GM12878 (cell line): ENCODE data around the gene MIXL1. TPM values are rescaled to one million over a fixed set of nuclear protein-coding genes. Genes with fewer than 3 reads are reported as not detected.

Experiments
- ATAC-seq: fragments of 200-7000 bp; cut with Tn5 transposase; 3 replicates; pipeline ENCODE4 v1.9.1; 2020; ENCODE audit warnings: mild to moderate bottlenecking, moderate library complexity
- BruUV-seq: library from RNA; stranded (reverse); fragments of 400-500 nt; replicated peaks from 2 replicates; lab custom pipeline; 2021; lab: Mats Ljungman, UMichigan
- CTCF ChIA-PET: fragments of 300-600 bp; sonication (Branson Sonifier 250); formaldehyde crosslinking; extraction: SDS; loops from one replicate; lab custom pipeline; 2021; ENCODE audit warnings: inconsistent platforms; lab: Yijun Ruan, JAX
- POLR2A ChIA-PET: fragments of 350-600 bp; formaldehyde crosslinking; extraction: SDS; loops from one replicate; lab custom pipeline; 2021; ENCODE audit warnings: inconsistent platforms; lab: Charles Lee
- RAD21 ChIA-PET: fragments of 300-600 bp; sonication (Branson Sonifier 250); formaldehyde crosslinking; loops from one replicate; lab custom pipeline; 2023; ENCODE audit warnings: antibody characterized with exemption; ENCODE audit not compliant: unreplicated experiment; lab: Charles Lee
- SMC1A ChIA-PET: fragments of 300-600 bp; sonication (Branson Sonifier 250); formaldehyde crosslinking; loops from one replicate; lab custom pipeline; 2023; ENCODE audit not compliant: unreplicated experiment, uncharacterized antibody; lab: Charles Lee
- DNase-seq: peaks from one replicate; pipeline ENCODE4 v3.0.0-alpha.2; 2011; ENCODE audit warnings: low read depth, low spot score
- FAIRE-seq: peaks from 3 replicates; lab custom pipeline; 2011; peaks lifted over from hg19 to GRCh38; lab: Jason Lieb, UNC
- H2AFZ ChIP-seq: 2 replicates; pipeline ENCODE4 v1.6.0; 2011; ENCODE audit warnings: low read depth, low read length, control low read depth; ENCODE audit not compliant: control insufficient read depth
- H3K27ac ChIP-seq: 2 replicates; pipeline ENCODE4 v1.5.1; 2011; ENCODE audit warnings: control low read depth; ENCODE audit not compliant: control insufficient read depth, insufficient read depth
- H3K27me3 ChIP-seq, 2 experiments: replicated peaks in 1 of 2; 2 replicates each; pipeline versions ENCODE4 v1.6.0 to v1.6.1; 2011; ENCODE audit warnings: low read length in 1 of 2; ENCODE audit not compliant: control insufficient read depth in 2 of 2, insufficient read depth in 2 of 2
- H3K36me3 ChIP-seq, 2 experiments: 2 replicates each; pipeline ENCODE4 v1.5.1; 2011; ENCODE audit warnings: low read length in 1 of 2; ENCODE audit not compliant: control insufficient read depth in 2 of 2, insufficient read depth in 2 of 2
- H3K4me1 ChIP-seq: 2 replicates; pipeline ENCODE4 v1.6.1; 2011; ENCODE audit warnings: mild to moderate bottlenecking, low read length, moderate library complexity, mixed read lengths; ENCODE audit not compliant: control insufficient read depth, insufficient read depth
- H3K4me2 ChIP-seq: 2 replicates; pipeline ENCODE4 v1.6.0; 2011; ENCODE audit warnings: control low read depth; ENCODE audit not compliant: control insufficient read depth, insufficient read depth
- H3K4me3 ChIP-seq: fragments of 200-600 bp; sonication (generic); 2 replicates; pipeline ENCODE4 v1.5.1; 2016
- H3K79me2 ChIP-seq: 2 replicates; pipeline ENCODE4 v1.6.0; 2011; ENCODE audit warnings: low read length; ENCODE audit not compliant: control insufficient read depth, insufficient read depth
- H3K9ac ChIP-seq: 2 replicates; pipeline ENCODE4 v1.8.0; 2011; ENCODE audit warnings: low read length, control low read depth, mixed read lengths; ENCODE audit not compliant: control insufficient read depth, insufficient read depth
- H3K9me3 ChIP-seq: replicated peaks from 3 replicates; pipeline ENCODE4 v1.5.1; 2011; ENCODE audit warnings: mild to moderate bottlenecking, low read length; ENCODE audit not compliant: control insufficient read depth, insufficient read depth
- H4K20me1 ChIP-seq: 2 replicates; pipeline ENCODE4 v1.6.0; 2011; ENCODE audit not compliant: control insufficient read depth, insufficient read depth
- CBX3 ChIP-seq: fragments of 200-600 bp; sonication (generic); IDR thresholded peaks from 2 replicates; pipeline ENCODE4 v1.6.1; 2016; ENCODE audit warnings: low read depth, borderline replicate concordance
- CHD4 ChIP-seq: fragments of 200-600 bp; sonication (generic); IDR thresholded peaks from 2 replicates; pipeline ENCODE4 v1.6.1; 2016; ENCODE audit warnings: mild to moderate bottlenecking
- ELK1 ChIP-seq: IDR thresholded peaks from 2 replicates; pipeline ENCODE4 v1.6.1; 2012; ENCODE audit warnings: low read depth, low read length, improper control_type of control experiment
- HDAC2 ChIP-seq: fragments of 200-600 bp; sonication (generic); IDR thresholded peaks from 2 replicates; pipeline ENCODE4 v1.6.1; 2017
- MEF2B ChIP-seq: fragments of 450-650 bp; IDR thresholded peaks from 2 replicates; pipeline ENCODE4 v1.6.1; 2018; ENCODE audit warnings: mild to moderate bottlenecking, moderate library complexity; ENCODE audit not compliant: partially characterized antibody, poor library complexity, severe bottlenecking
- MTA2 ChIP-seq: fragments of 450-650 bp; IDR thresholded peaks from 2 replicates; pipeline ENCODE4 v1.6.1; 2016; ENCODE audit warnings: low read depth, mild to moderate bottlenecking, moderate library complexity
- MXI1 ChIP-seq: fragments of 150-350 bp; IDR thresholded peaks from 2 replicates; pipeline ENCODE4 v1.6.1; 2011; ENCODE audit warnings: low read depth, mild to moderate bottlenecking, inconsistent platforms, low read length, improper control_type of control experiment
- NBN ChIP-seq: fragments of 450-650 bp; IDR thresholded peaks from 2 replicates; pipeline ENCODE4 v1.6.1; 2016
- POLR2A ChIP-seq: IDR thresholded peaks from 2 replicates; pipeline ENCODE4 v1.6.1; 2011; ENCODE audit warnings: low read depth, mild to moderate bottlenecking, low read length
- ZNF274 ChIP-seq: IDR thresholded peaks from one replicate; pipeline ENCODE4 v1.8.0; 2011; ENCODE audit not compliant: insufficient read length, insufficient read depth
- WGBS: methylation state at CpG from one replicate; pipeline ENCODE4 v1.1.6; 2016; ENCODE audit warnings: low lambda C conversion rate; ENCODE audit not compliant: insufficient replicate concordance, insufficient coverage; ENCODE audit errors: missing lambda C conversion rate; 5-methylcytosine and 5-hydroxymethylcytosine counted together
- in situ Hi-C: fragments of 300-500 bp; cut with MboI; formaldehyde crosslinking; loops from 9 replicates; pipeline ENCODE4 v1.14.3; 2018; ENCODE audit warnings: mixed read lengths
- intact Hi-C: fragments of 100-400 bp; cut with micrococcal nuclease; formaldehyde crosslinking; loops from one replicate; pipeline ENCODE4 v1.14.2; 2022; ENCODE audit not compliant: unreplicated experiment
- polyA plus RNA-seq, 11 experiments: library from polyadenylated mRNA; depleted of rRNA in 4 of 11; unstranded in 6 of 11; stranded (reverse) in 5 of 11; fragments of >200 nt; fragmentation: Nextera tagmentation in 4 of 11; fragmentation: Illumina TruSeq in 1 of 11; extraction: Ambion mirVana in 4 of 11; extraction: Trizol in 1 of 11; gene quantifications; 1 replicate in 1 of 11; 2 replicates in 10 of 11; pipeline versions ENCODE4 v1.2.1 to v1.2.3, GENCODE V29; 2011 to 2016; ENCODE audit warnings: inconsistent platforms in 2 of 11, missing spikeins in 2 of 11, low read depth in 1 of 11
- total RNA-seq, 4 experiments: library from RNA; depleted of rRNA in 3 of 4; stranded (reverse); fragments of >200 nt in 3 of 4; fragmentation: Illumina TruSeq in 1 of 4; extraction: Trizol in 1 of 4; gene quantifications; 2 replicates each; pipeline versions ENCODE4 v1.2.1 to v1.2.3, GENCODE V29; 2013 to 2021

The MIXL1 gene
- total and polyA plus RNA-seq, 10 of the 15 experiments (the other 5 are each of a cell fraction or from before 2014, with no cell fraction given) = 0.11 to 0.25 (median 0.20) TPM; not detected in 2

GRCh38 chr1:226212545-226212944 lies 10.9 kb upstream of the MIXL1 start (continued):
- TF ChIP-seq MTA2 (no peak), ZNF274 (no peak), POLR2A (no peak)

- in situ Hi-C loops = no loop called here
- 22% methylated on average over 5 of the region's 5 CpGs for WGBS
- Histone ChIP-seq H4K20me1 (no peaks in the 10 kb centered on the region), H3K27ac (no peak overlapping the region), H3K9me3 (no peaks in the 10 kb centered on the region), H3K27me3 (no peaks in the 10 kb centered on the region), H3K79me2 (no peaks in the 10 kb centered on the region)
- ChIA-PET RAD21 (no interaction called here), POLR2A (no interaction called here)
- BruUV-seq = no TSS peak
- TF ChIP-seq ELK1 (no peak), MXI1 (no peak), MEF2B (peak; percentile 76), CBX3 (no peak), HDAC2 (no peak), CHD4 (no peak), NBN (no peak)
- TF ChIP-seq, all 136 proteins: peak for 1
- Histone ChIP-seq H3K4me3 (no peak overlapping the region), H2AFZ (peak overlapping the region; percentile 3; the same call in 1 of the 2 replicates), H3K36me3 (no peaks in the 10 kb centered on the region), H3K4me2 (no peak overlapping the region), H3K9ac (no peak overlapping the region), H3K4me1 (no peaks in the 10 kb centered on the region; the same call in 1 of the 2 replicates)
- intact Hi-C loops = no loop called here
- ATAC-seq (peak; percentile 54), FAIRE-seq (no peak), DNase-seq (no peak)
- SMC1A ChIA-PET = interaction anchor here (1.0 kb wide), 1 partner anchor 15 kb away, joined by 3 read pairs; no protein-coding TSS in a partner anchor
- CTCF ChIA-PET = interaction anchor here (2.5 kb wide), 1 partner anchor 90 kb away, joined by 6 read pairs; no protein-coding TSS in a partner anchor
Measured at GRCh38 chr1:226215239-226215638, 8.2 kb upstream of the MIXL1 start.
